ENCODE results near the gene PCP4.

PCP4 gene

GRCh38 chr21:39867198-39867650 lies at the start of gene PCP4:
PCP4 (plus strand) TSS chr21:39867438; CDS start chr21:39867502, 64 bp downstream.
- DNase-seq (ENCODE audit: low read depth in 3 of 3), result peak; percentile 5 to 22 (median 10)

GRCh38 chr21:39818557-39818956 lies 48.7 kb upstream of the PCP4 start:
- no peak for DNase-seq (ENCODE audit: low read depth in 3 of 3)

- DNase-seq (ENCODE audit: low read depth in 3 of 3), result no peak
These were observed 45.2 kb upstream of the PCP4 start for GRCh38 chr21:39822042-39822441.

GRCh38 chr21:39825250-39825649 lies 42.0 kb upstream of the PCP4 start:
- no peak for DNase-seq (ENCODE audit: low read depth in 3 of 3)

- DNase-seq (ENCODE audit: low read depth in 3 of 3), result no peak
These were observed 32.7 kb upstream of the PCP4 start for GRCh38 chr21:39834543-39834942.

- DNase-seq (ENCODE audit: low read depth in 3 of 3), result no peak
These were observed 29.3 kb upstream of the PCP4 start for GRCh38 chr21:39837861-39838359.

GRCh38 chr21:39840373-39841097 lies 26.7 kb upstream of the PCP4 start:
- no peak for DNase-seq (ENCODE audit: low read depth in 3 of 3)

GRCh38 chr21:39842741-39843459 lies 24.3 kb upstream of the PCP4 start:
- DNase-seq (ENCODE audit: low read depth in 3 of 3), result no peak

- DNase-seq (ENCODE audit: low read depth in 3 of 3), result no peak
These were observed 23.8 kb upstream of the PCP4 start for GRCh38 chr21:39843483-39843882.

GRCh38 chr21:39843916-39844315 lies 23.3 kb upstream of the PCP4 start:
- no peak for DNase-seq (ENCODE audit: low read depth in 3 of 3)

GRCh38 chr21:39845571-39846130 lies 21.6 kb upstream of the PCP4 start:
- DNase-seq (ENCODE audit: low read depth in 3 of 3), result no peak

GRCh38 chr21:39847877-39848276 lies 19.4 kb upstream of the PCP4 start:
- DNase-seq (ENCODE audit: low read depth in 3 of 3), result no peak

GRCh38 chr21:39849014-39849655 lies 18.1 kb upstream of the PCP4 start:
- no peak for DNase-seq (ENCODE audit: low read depth in 3 of 3)

- no peak for DNase-seq (ENCODE audit: low read depth in 3 of 3)
These were observed 16.9 kb upstream of the PCP4 start for GRCh38 chr21:39850333-39850732.

- DNase-seq (ENCODE audit: low read depth in 3 of 3), result no peak
These were observed 16.1 kb upstream of the PCP4 start for GRCh38 chr21:39851002-39851618.

GRCh38 chr21:39852021-39852721 lies 15.1 kb upstream of the PCP4 start:
- no peak for DNase-seq (ENCODE audit: low read depth in 3 of 3)

- no peak for DNase-seq (ENCODE audit: low read depth in 3 of 3)
These were observed 14.3 kb upstream of the PCP4 start for GRCh38 chr21:39852726-39853500.

- no peak for DNase-seq (ENCODE audit: low read depth in 3 of 3)
These were observed 12.7 kb upstream of the PCP4 start for GRCh38 chr21:39854572-39854971.

- no peak for DNase-seq (ENCODE audit: low read depth in 3 of 3)
These were observed 11.6 kb upstream of the PCP4 start for GRCh38 chr21:39855595-39855994.

- DNase-seq (ENCODE audit: low read depth in 3 of 3), result no peak
These were observed 6.6 kb upstream of the PCP4 start for GRCh38 chr21:39860600-39860999.
